Endothelial cell of umbilical vein (primary cell): ENCODE data around the gene GDF2. TPM values are rescaled to one million over a fixed set of nuclear protein-coding genes. Genes with fewer than 3 reads are reported as not detected.

ENCODE experiments used
- BruUV-seq: library from RNA; stranded (reverse); fragments of 400-500 nt; replicated peaks from 2 replicates; lab custom pipeline; 2021; lab: Mats Ljungman, UMichigan
- CTCF ChIA-PET: fragments of 300-600, 350-600 bp; sonication (Branson Sonifier 250); formaldehyde crosslinking; loops from one replicate; lab custom pipeline; 2021; ENCODE audit warnings: antibody characterized with exemption, inconsistent platforms; lab: Charles Lee
- POLR2A ChIA-PET: fragments of 300-600, 350-600 bp; sonication (Branson Sonifier 250); formaldehyde crosslinking; loops from one replicate; lab custom pipeline; 2021; ENCODE audit warnings: antibody characterized with exemption, inconsistent platforms; lab: Charles Lee
- DNase-seq: peaks from one replicate; pipeline ENCODE4 v3.0.0-alpha.2; 2011; ENCODE audit warnings: low read depth, low spot score
- FAIRE-seq: peaks from 2 replicates; lab custom pipeline; 2011; peaks lifted over from hg19 to GRCh38; lab: Jason Lieb, UNC
- H2AFZ ChIP-seq: 2 replicates; pipeline ENCODE4 v1.6.0; 2012; ENCODE audit warnings: low read depth, low read length, control low read depth, inconsistent platforms
- H3K27ac ChIP-seq: 2 replicates; pipeline ENCODE4 v1.5.1; 2011; ENCODE audit warnings: low read depth, mild to moderate bottlenecking, control low read depth, low read length, moderate library complexity; ENCODE audit not compliant: insufficient read depth
- H3K27me3 ChIP-seq, 2 experiments: 2 replicates each; pipeline versions ENCODE4 v1.6.0 to v1.6.1; 2011; ENCODE audit warnings: low read length in 2 of 2, mixed read lengths in 1 of 2; ENCODE audit not compliant: control insufficient read depth in 2 of 2, insufficient read depth in 2 of 2
- H3K36me3 ChIP-seq, 2 experiments: 2 replicates in 1 of 2; 3 replicates in 1 of 2; pipeline ENCODE4 v1.5.1; 2011; ENCODE audit warnings: low read length in 2 of 2, mild to moderate bottlenecking in 1 of 2, moderate library complexity in 1 of 2; ENCODE audit not compliant: control insufficient read depth in 2 of 2, insufficient read depth in 2 of 2; ENCODE audit errors: extremely low read depth in 1 of 2
- H3K4me1 ChIP-seq: 3 replicates; pipeline ENCODE4 v1.5.1; 2011; ENCODE audit warnings: mild to moderate bottlenecking, low read length; ENCODE audit not compliant: control insufficient read depth, insufficient read depth; ENCODE audit errors: extremely low read depth
- H3K4me2 ChIP-seq: 2 replicates; pipeline ENCODE4 v1.6.1; 2011; ENCODE audit warnings: low read length, control low read depth, mixed read lengths; ENCODE audit not compliant: insufficient read depth
- H3K4me3 ChIP-seq, 3 experiments: fragments of 200-600 bp in 1 of 3; sonication (generic), shearing (Covaris generic) in 1 of 3; replicated peaks in 1 of 3; 2 replicates each; pipeline ENCODE4 v1.5.1; 2011 to 2016; ENCODE audit warnings: control low read depth in 3 of 3, low read length in 3 of 3, mild to moderate bottlenecking in 2 of 3, inconsistent platforms in 1 of 3, low read depth in 1 of 3, moderate library complexity in 1 of 3; ENCODE audit not compliant: insufficient read depth in 1 of 3
- H3K79me2 ChIP-seq: 2 replicates; pipeline ENCODE4 v1.6.0; 2012; ENCODE audit warnings: low read length, inconsistent platforms; ENCODE audit not compliant: control insufficient read depth, insufficient read depth
- H3K9ac ChIP-seq: replicated peaks from 2 replicates; pipeline ENCODE3; 2011; ENCODE audit warnings: low read length, control low read depth; ENCODE audit not compliant: insufficient read depth; ENCODE audit errors: extremely low read depth
- H3K9me1 ChIP-seq: replicated peaks from 3 replicates; pipeline ENCODE4 v1.6.0; 2011; ENCODE audit warnings: mild to moderate bottlenecking, low read length; ENCODE audit not compliant: control insufficient read depth, insufficient read depth; ENCODE audit errors: extremely low read depth
- H3K9me3 ChIP-seq: replicated peaks from 2 replicates; pipeline ENCODE4 v1.5.1; 2012; ENCODE audit warnings: low read length, inconsistent platforms; ENCODE audit not compliant: control insufficient read depth, insufficient read depth
- H4K20me1 ChIP-seq: replicated peaks from 2 replicates; pipeline ENCODE3; 2011; ENCODE audit warnings: mild to moderate bottlenecking, low read length; ENCODE audit not compliant: control insufficient read depth, insufficient read depth; ENCODE audit errors: extremely low read depth
- EZH2 ChIP-seq: IDR thresholded peaks from 2 replicates; pipeline ENCODE4 v1.6.1; 2012; ENCODE audit warnings: borderline replicate concordance, low read depth, mild to moderate bottlenecking, moderate library complexity, low read length, inconsistent platforms; ENCODE audit not compliant: severe bottlenecking
- FOS ChIP-seq: IDR thresholded peaks from 2 replicates; pipeline ENCODE4 v1.6.1; 2011; ENCODE audit warnings: mild to moderate bottlenecking, low read length, moderate library complexity, borderline replicate concordance; ENCODE audit not compliant: insufficient read depth
- GATA2 ChIP-seq: IDR thresholded peaks from 2 replicates; pipeline ENCODE4 v1.7.0; 2011; ENCODE audit warnings: low read depth, mild to moderate bottlenecking, moderate library complexity, mixed read lengths, low read length; ENCODE audit not compliant: insufficient read length, insufficient read depth
- JUN ChIP-seq: IDR thresholded peaks from 2 replicates; pipeline ENCODE4 v1.6.1; 2011; ENCODE audit warnings: borderline replicate concordance, low read depth; ENCODE audit not compliant: insufficient read length, insufficient read depth
- MYC ChIP-seq: IDR thresholded peaks from one replicate; pipeline ENCODE4 v1.6.1; 2011; ENCODE audit warnings: mild to moderate bottlenecking, low read depth, low read length
- POLR2A ChIP-seq: IDR thresholded peaks from 2 replicates; pipeline ENCODE4 v1.6.1; 2012; ENCODE audit warnings: low read depth, mild to moderate bottlenecking, control low read depth, low read length
- POLR2AphosphoS5 ChIP-seq: IDR thresholded peaks from 2 replicates; pipeline ENCODE4 v1.6.1; 2012; ENCODE audit warnings: low read depth, mild to moderate bottlenecking, control low read depth, low read length, moderate library complexity; ENCODE audit not compliant: insufficient read depth
- dilution Hi-C: fragments of 300-500 bp; cut with MboI; formaldehyde crosslinking; loops from one replicate; pipeline ENCODE4 v1.15.0; 2019; ENCODE audit warnings: low sequenced_read_pairs; ENCODE audit not compliant: extremely low pct_ligation_motif_present
- intact Hi-C: fragments of 100-400 bp; cut with micrococcal nuclease; formaldehyde crosslinking; loops from one replicate; pipeline ENCODE4 v1.10.0; 2022
- polyA plus RNA-seq, 4 experiments: library from polyadenylated mRNA; depleted of rRNA in 3 of 4; stranded (reverse) in 3 of 4; unstranded in 1 of 4; fragments of >200 nt; gene quantifications; 2 replicates each; pipeline versions ENCODE4 v1.2.1 to v1.2.3, GENCODE V29; 2011 to 2012; ENCODE audit warnings: missing spikeins in 1 of 4
- total RNA-seq: library from RNA; stranded (reverse); gene quantifications from 2 replicates; pipeline ENCODE4 v1.2.3, GENCODE V29; 2021
- TF ChIP-seq, protein P1 (sequence below), 2 donors: IDR thresholded peaks; 1 replicate in 1 of 2; 2 replicates in 1 of 2; pipeline ENCODE4 v1.5.1; 2011; ENCODE audit warnings: low read length in 2 of 2, mild to moderate bottlenecking in 2 of 2, moderate library complexity in 2 of 2, control low read depth in 1 of 2, inconsistent platforms in 1 of 2, low read depth in 1 of 2; ENCODE audit not compliant: insufficient read depth in 1 of 2; ENCODE audit errors: extremely low read depth in 1 of 2
- TF ChIP-seq, protein P2 (sequence below): IDR thresholded peaks from 2 replicates; pipeline ENCODE4 v1.6.1; 2011; ENCODE audit not compliant: insufficient read depth, insufficient read length

GDF2 gene
- total and polyA plus RNA-seq, 2 donors (not counting 3 experiments of a cell fraction or from before 2014, with no cell fraction given): not detected

DNA sequence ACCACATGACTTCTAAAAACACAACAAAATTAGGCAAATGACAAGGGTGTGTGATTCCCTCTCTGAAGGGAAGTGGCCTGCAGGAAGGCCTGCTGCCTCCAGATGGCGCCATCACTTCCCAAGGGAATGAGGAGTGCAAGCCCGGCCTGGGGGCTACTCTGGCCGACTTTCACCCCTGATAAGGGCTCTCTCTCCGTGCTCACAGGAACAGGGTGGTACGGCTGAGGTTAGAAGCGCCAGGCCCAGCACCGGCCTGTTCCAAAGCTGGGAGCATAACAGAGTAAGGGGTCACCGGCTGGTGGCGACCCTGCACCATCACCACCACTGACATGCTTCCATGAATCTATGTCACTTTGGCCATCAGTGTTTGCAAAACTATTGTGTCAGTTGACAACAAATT, 39.0 kb downstream of the GDF2 start:
- no peaks in the 10 kb centered on the region for H3K36me3 ChIP-seq
- intact Hi-C loops (no loop called here), dilution Hi-C loops (no loop called here)
- no peak overlapping the region for H3K27ac ChIP-seq
- no peaks in the 10 kb centered on the region for H3K27me3 ChIP-seq
- H4K20me1 ChIP-seq: no peaks in the 10 kb centered on the region
- no peak overlapping the region for H3K4me2 ChIP-seq
- no peaks in the 10 kb centered on the region for H3K4me1 ChIP-seq
- TF ChIP-seq, protein P1, sequence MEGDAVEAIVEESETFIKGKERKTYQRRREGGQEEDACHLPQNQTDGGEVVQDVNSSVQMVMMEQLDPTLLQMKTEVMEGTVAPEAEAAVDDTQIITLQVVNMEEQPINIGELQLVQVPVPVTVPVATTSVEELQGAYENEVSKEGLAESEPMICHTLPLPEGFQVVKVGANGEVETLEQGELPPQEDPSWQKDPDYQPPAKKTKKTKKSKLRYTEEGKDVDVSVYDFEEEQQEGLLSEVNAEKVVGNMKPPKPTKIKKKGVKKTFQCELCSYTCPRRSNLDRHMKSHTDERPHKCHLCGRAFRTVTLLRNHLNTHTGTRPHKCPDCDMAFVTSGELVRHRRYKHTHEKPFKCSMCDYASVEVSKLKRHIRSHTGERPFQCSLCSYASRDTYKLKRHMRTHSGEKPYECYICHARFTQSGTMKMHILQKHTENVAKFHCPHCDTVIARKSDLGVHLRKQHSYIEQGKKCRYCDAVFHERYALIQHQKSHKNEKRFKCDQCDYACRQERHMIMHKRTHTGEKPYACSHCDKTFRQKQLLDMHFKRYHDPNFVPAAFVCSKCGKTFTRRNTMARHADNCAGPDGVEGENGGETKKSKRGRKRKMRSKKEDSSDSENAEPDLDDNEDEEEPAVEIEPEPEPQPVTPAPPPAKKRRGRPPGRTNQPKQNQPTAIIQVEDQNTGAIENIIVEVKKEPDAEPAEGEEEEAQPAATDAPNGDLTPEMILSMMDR (IDR thresholded peaks at IDR 0.05; ENCODE audit: extremely low read depth in 1 of 2, insufficient read depth in 1 of 2, low read depth in 1 of 2, low read length in 2 of 2): peak; percentile 86
- no peak for TF ChIP-seq FOS
- POLR2A ChIA-PET: no interaction called here
- H3K9me3 ChIP-seq: no peaks in the 10 kb centered on the region
- H3K4me3 ChIP-seq: no peak overlapping the region
- FAIRE-seq: no peak
- no TSS peak for BruUV-seq
- H3K79me2 ChIP-seq: no peaks in the 10 kb centered on the region
- H3K9me1 ChIP-seq: no peaks in the 10 kb centered on the region
- H3K9ac ChIP-seq: no peak overlapping the region
- peak; percentile 45 for DNase-seq
- H2AFZ ChIP-seq: no peak overlapping the region
- CTCF ChIA-PET: interaction anchor here (0.6 to 2.1 kb wide), 15 partner anchors 9 to 326 kb away, joined by 3 to 13 read pairs (median 3); partner anchors contain the start of gene ZNF488

DNA sequence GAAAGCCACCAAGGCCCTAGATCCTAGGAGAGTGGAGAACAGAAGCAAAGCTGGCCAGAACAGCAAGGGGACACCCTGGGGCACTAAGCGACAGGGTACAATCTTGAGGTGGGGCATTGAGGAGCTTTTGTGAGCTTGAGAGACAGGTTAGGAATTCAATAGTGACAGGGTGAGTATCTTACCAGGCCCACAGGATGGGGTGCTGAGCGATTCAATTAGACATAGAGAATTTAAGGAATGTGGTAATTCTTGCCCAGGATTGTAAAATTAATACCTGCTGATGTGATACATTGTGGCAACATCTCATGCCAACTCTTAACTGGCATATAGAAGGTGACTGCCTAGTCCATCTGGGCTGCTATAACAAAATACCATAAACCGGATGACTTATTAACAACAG, 39.9 kb downstream of the GDF2 start:
- no peak overlapping the region for H2AFZ ChIP-seq
- H3K9me1 ChIP-seq: no peaks in the 10 kb centered on the region
- CTCF ChIA-PET: interaction anchor here (0.6 to 2.1 kb wide), 19 partner anchors 8 to 325 kb away, joined by 3 to 13 read pairs (median 3); partner anchors contain the start of gene ZNF488
- no peak for FAIRE-seq
- BruUV-seq: no TSS peak
- no peaks in the 10 kb centered on the region for H3K79me2 ChIP-seq
- H3K4me2 ChIP-seq: no peak overlapping the region
- POLR2A ChIA-PET: no interaction called here
- no peak overlapping the region for H3K4me3 ChIP-seq
- H3K9ac ChIP-seq: no peak overlapping the region
- no peaks in the 10 kb centered on the region for H3K9me3 ChIP-seq
- no peaks in the 10 kb centered on the region for H4K20me1 ChIP-seq
- no peaks in the 10 kb centered on the region for H3K36me3 ChIP-seq
- dilution Hi-C loops: no loop called here
- intact Hi-C loops: no loop called here
- DNase-seq: no peak
- TF ChIP-seq JUN (no peak), EZH2 (no peak), MYC (no peak), POLR2AphosphoS5 (no peak), GATA2 (no peak), POLR2A (no peak), FOS (no peak)
- TF ChIP-seq, protein P2, sequence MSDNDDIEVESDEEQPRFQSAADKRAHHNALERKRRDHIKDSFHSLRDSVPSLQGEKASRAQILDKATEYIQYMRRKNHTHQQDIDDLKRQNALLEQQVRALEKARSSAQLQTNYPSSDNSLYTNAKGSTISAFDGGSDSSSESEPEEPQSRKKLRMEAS: no peak
- TF ChIP-seq, protein P1 (IDR thresholded peaks at IDR 0.05; ENCODE audit: extremely low read depth in 1 of 2, insufficient read depth in 1 of 2, low read depth in 1 of 2, low read length in 2 of 2): no peak
- H3K27ac ChIP-seq: no peak overlapping the region
- no peaks in the 10 kb centered on the region for H3K4me1 ChIP-seq
- H3K27me3 ChIP-seq: no peaks in the 10 kb centered on the region
